GM18526 (cell line): ENCODE measurements around the gene GMPR.

Experiments
- POLR2A ChIP-seq: IDR thresholded peaks from 3 replicates; pipeline ENCODE4 v1.6.1; 2011; ENCODE audit not compliant: insufficient read length; ENCODE audit errors: extremely low read depth

Gene GMPR

GRCh38 chr6:16344756-16345155 lies 106.4 kb downstream of the GMPR start:
- no peak for TF ChIP-seq POLR2A
